Muscle of back (tissue), 11 donors: ENCODE data around the gene GNPTAB. TPM values are rescaled to one million over a fixed set of nuclear protein-coding genes. Genes with fewer than 3 reads are reported as not detected.
"Not testable (repeated sequence)": the region's sequence is repeated elsewhere in the genome, so short reads cannot be mapped to it uniquely, and the experiment has no call there.

Experiments used
- DNase-seq, 3 donors: peaks; one replicate each; pipeline versions ENCODE4 v3.0.0 to v3.0.0-alpha.2; 2013
- polyA plus RNA-seq, 10 donors: library from polyadenylated mRNA; unstranded; fragments of 120-200 nt; gene quantifications; one replicate each; pipeline ENCODE4 v1.2.1, GENCODE V29; 2013; ENCODE audit not compliant: insufficient read length in 10 of 10

The GNPTAB gene
- polyA plus RNA-seq, 10 donors = 14.5 to 24.3 (median 20.5) TPM

- no peak for DNase-seq
These were observed 24.0 kb upstream of the GNPTAB start for GRCh38 chr12:101854747-101855146.

GRCh38 chr12:101852998-101853397 lies 22.2 kb upstream of the GNPTAB start:
- DNase-seq = no peak

GRCh38 chr12:101850199-101850598 lies 19.4 kb upstream of the GNPTAB start:
- no peak for DNase-seq

- DNase-seq = no peak
These were observed 16.6 kb upstream of the GNPTAB start for GRCh38 chr12:101847325-101847724.

- DNase-seq = no peak
These were observed 14.5 kb upstream of the GNPTAB start for GRCh38 chr12:101845137-101845711.

- DNase-seq = no peak
These were observed 10.3 kb upstream of the GNPTAB start for GRCh38 chr12:101841069-101841468.

GRCh38 chr12:101839324-101840283 lies 8.8 kb upstream of the GNPTAB start:
- DNase-seq = peak; percentile 42 to 62 (median 56)

GRCh38 chr12:101838628-101839323 lies 8.0 kb upstream of the GNPTAB start:
- no peak for DNase-seq

- DNase-seq = no peak
These were observed 1.3 kb upstream of the GNPTAB start for GRCh38 chr12:101832030-101832429.

GRCh38 chr12:101829639-101830366 lies 956 bp downstream of the GNPTAB start:
- DNase-seq = peak in 2 of 3 donors; percentile 20 to 66

- DNase-seq = no peak
These were observed 2.1 kb downstream of the GNPTAB start for GRCh38 chr12:101828463-101829196.

- DNase-seq = no peak
These were observed 3.9 kb downstream of the GNPTAB start for GRCh38 chr12:101826766-101827368.

- DNase-seq = no peak
These were observed 5.9 kb downstream of the GNPTAB start for GRCh38 chr12:101824831-101825230.

GRCh38 chr12:101823891-101824290 lies 6.9 kb downstream of the GNPTAB start:
- DNase-seq = peak in 2 of 3 donors; percentile 16 to 36

- DNase-seq = no peak
These were observed 7.7 kb downstream of the GNPTAB start for GRCh38 chr12:101823039-101823438.

- DNase-seq = no peak
These were observed 11.3 kb downstream of the GNPTAB start for GRCh38 chr12:101819467-101819866.

GRCh38 chr12:101818689-101819088 lies 12.1 kb downstream of the GNPTAB start:
- not testable (repeated sequence) for DNase-seq

GRCh38 chr12:101813117-101813516 lies 17.6 kb downstream of the GNPTAB start:
- no peak for DNase-seq

GRCh38 chr12:101812716-101813115 lies 18.0 kb downstream of the GNPTAB start:
- DNase-seq = not testable (repeated sequence)

GRCh38 chr12:101811342-101811741 lies 19.4 kb downstream of the GNPTAB start:
- not testable (repeated sequence) for DNase-seq

GRCh38 chr12:101809208-101809607 lies 21.6 kb downstream of the GNPTAB start:
- DNase-seq = no peak
